Esophagus squamous epithelium (tissue), 5 donors: ENCODE data around the gene GNPDA1. TPM values are rescaled to one million over a fixed set of nuclear protein-coding genes. Genes with fewer than 3 reads are reported as not detected.
"Not testable (repeated sequence)": the region's sequence is repeated elsewhere in the genome, so short reads cannot be mapped to it uniquely, and the experiment has no call there.

Source experiments
- DNase-seq: peaks from one replicate; lab custom pipeline; 2025; lab: John Stamatoyannopoulos, UW
- H3K27ac ChIP-seq, 4 donors: fragments of 200-600 bp; sonication (generic); one replicate each; pipeline ENCODE4 v1.5.1; 2016 to 2019; ENCODE audit warnings: mild to moderate bottlenecking in 1 of 4
- H3K27me3 ChIP-seq, 4 donors: fragments of 200-600 bp; sonication (generic); 1 replicate in 3 of 4; 2 replicates in 1 of 4; pipeline versions ENCODE4 v1.5.1 to v1.6.0; 2017 to 2021; ENCODE audit warnings: antibody characterized with exemption in 1 of 4
- H3K36me3 ChIP-seq, 3 donors: fragments of 200-600 bp; sonication (generic); one replicate each; pipeline ENCODE4 v1.5.1; 2016 to 2019
- H3K4me1 ChIP-seq, 3 donors: fragments of 200-600 bp; sonication (generic); one replicate each; pipeline ENCODE4 v1.5.1; 2017 to 2019
- H3K4me3 ChIP-seq, 4 donors: fragments of 200-600 bp; sonication (generic); 1 replicate in 3 of 4; 2 replicates in 1 of 4; pipeline ENCODE4 v1.5.1; 2016 to 2019; ENCODE audit warnings: mild to moderate bottlenecking in 2 of 4, moderate library complexity in 1 of 4
- H3K9me3 ChIP-seq, 3 donors: fragments of 200-600 bp; sonication (generic); one replicate each; pipeline ENCODE4 v1.5.1; 2016 to 2019
- CTCF ChIP-seq, 6 experiments: fragments of 450-650 bp in 4 of 6; fragments of 200-600 bp in 2 of 6; sonication (generic) in 2 of 6; IDR thresholded peaks; one replicate each; pipeline ENCODE4 v1.5.1; 2016 to 2019; ENCODE audit warnings: antibody characterized with exemption in 6 of 6, mild to moderate bottlenecking in 4 of 6, moderate library complexity in 4 of 6
- POLR2A ChIP-seq, 4 donors: fragments of 450-650 bp; IDR thresholded peaks; one replicate each; pipeline ENCODE4 v1.6.1; 2017; ENCODE audit warnings: antibody characterized with exemption in 4 of 4, mild to moderate bottlenecking in 4 of 4, moderate library complexity in 3 of 4
- WGBS, 2 donors: methylation state at CpG; one replicate each; pipeline ENCODE4 v1.1.5; 2018; 5-methylcytosine and 5-hydroxymethylcytosine counted together
- intact Hi-C: fragments of 100-400 bp; cut with DNase I; formaldehyde crosslinking; loops from one replicate; pipeline ENCODE4 v1.15.0; 2022
- total RNA-seq, 4 donors: library from RNA; depleted of rRNA; stranded (reverse); fragments of >200 nt; gene quantifications; one replicate each; pipeline ENCODE4 v1.1.0, GENCODE V29; 2016
- donor health status: DM: yes; HTN: yes; CAD: no.

Gene GNPDA1
- total RNA-seq, 4 donors from 2014 or later = 12.3 to 42.6 (median 21.1) TPM

- Histone ChIP-seq H3K27ac (no peak overlapping the region), H3K36me3 (no peaks in the 10 kb centered on the region), H3K4me3 (no peak overlapping the region), H3K4me1 (no peaks in the 10 kb centered on the region), H3K27me3 (no peaks in the 10 kb centered on the region), H3K9me3 (no peaks in the 10 kb centered on the region)
- TF ChIP-seq POLR2A (IDR thresholded peaks at IDR 0.05) = no peak
- no peak for TF ChIP-seq CTCF (IDR thresholded peaks at IDR 0.05)
- 78 to 89% methylated on average over 1 to 2 of the region's 2 CpGs for WGBS, 2 donors
- intact Hi-C loops = no loop called here
- no peak for DNase-seq
These were observed 27.5 kb upstream of the GNPDA1 start for GRCh38 chr5:142040285-142040684.

DNA sequence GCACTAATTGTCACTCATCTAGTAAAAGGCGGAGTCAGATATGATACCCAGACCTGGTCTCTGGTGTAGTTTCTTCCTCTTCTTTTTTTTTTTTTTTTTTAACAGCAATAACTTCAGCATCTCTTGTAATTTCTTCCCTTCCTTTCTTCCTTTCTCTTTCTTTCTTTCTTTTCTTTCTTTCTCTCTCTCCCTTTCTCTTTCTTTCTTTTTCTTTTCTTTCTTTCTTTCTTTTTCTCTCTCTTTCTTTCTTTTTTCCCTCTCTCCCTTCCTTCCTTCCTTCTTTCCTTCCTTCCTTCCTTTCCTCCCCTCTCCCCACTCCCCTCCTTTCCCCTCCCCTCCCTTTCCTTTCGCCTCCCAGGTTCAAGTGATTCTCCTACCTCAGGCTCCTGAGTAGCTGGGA lies 25.9 kb upstream of the GNPDA1 start:
- no peaks in the 10 kb centered on the region for H3K9me3 ChIP-seq
- H3K4me1 ChIP-seq = no peaks in the 10 kb centered on the region
- no peaks in the 10 kb centered on the region for H3K27me3 ChIP-seq
- no peak for TF ChIP-seq POLR2A (IDR thresholded peaks at IDR 0.05)
- TF ChIP-seq CTCF (IDR thresholded peaks at IDR 0.05) = no peak
- H3K36me3 ChIP-seq = no peaks in the 10 kb centered on the region
- DNase-seq = no peak
- no peak overlapping the region for H3K4me3 ChIP-seq
- H3K27ac ChIP-seq = no peak overlapping the region
- WGBS, 2 donors = 94 to 96% methylated on average over 2 of the region's 2 CpGs
- intact Hi-C loops = no loop called here

DNA sequence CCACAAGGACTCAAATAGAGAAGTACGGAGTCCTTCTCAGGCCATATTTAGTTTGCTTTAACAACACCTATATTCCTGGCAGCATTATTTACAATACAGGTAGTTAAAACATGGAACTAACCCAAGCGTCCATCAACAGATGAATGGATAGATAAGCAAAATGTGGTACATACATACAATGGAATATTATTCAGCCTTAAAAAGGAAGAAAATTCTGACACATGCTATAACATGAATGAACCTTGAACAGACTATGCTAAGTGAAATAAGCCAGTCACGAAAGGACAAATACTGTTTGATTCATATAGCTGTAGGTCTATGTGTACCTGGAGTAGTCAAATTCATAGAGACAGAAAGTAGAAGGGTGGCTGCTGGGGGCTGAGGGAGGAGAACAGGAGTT lies 24.8 kb upstream of the GNPDA1 start:
- H3K4me3 ChIP-seq, H3K4me1 ChIP-seq, H3K9me3 ChIP-seq, H3K36me3 ChIP-seq, H3K27ac ChIP-seq, DNase-seq, H3K27me3 ChIP-seq, intact Hi-C loops: not testable (repeated sequence)
- 85 to 87% methylated on average over 3 of the region's 3 CpGs for WGBS, 2 donors

- H3K4me1 ChIP-seq = no peaks in the 10 kb centered on the region
- 73 to 78% methylated on average over 2 of the region's 13 CpGs for WGBS, 2 donors
- DNase-seq = no peak
These were observed 24.1 kb upstream of the GNPDA1 start for GRCh38 chr5:142036918-142037317.

GRCh38 chr5:142034994-142035393 lies 22.2 kb upstream of the GNPDA1 start:
- no peak for DNase-seq
- no peaks in the 10 kb centered on the region for H3K4me1 ChIP-seq
- no peak overlapping the region for H3K27ac ChIP-seq
- H3K36me3 ChIP-seq = no peaks in the 10 kb centered on the region
- intact Hi-C loops = no loop called here
- TF ChIP-seq POLR2A (IDR thresholded peaks at IDR 0.05) (no peak), CTCF (IDR thresholded peaks at IDR 0.05) (no peak)
- no peaks in the 10 kb centered on the region for H3K9me3 ChIP-seq
- no peaks in the 10 kb centered on the region for H3K27me3 ChIP-seq
- H3K4me3 ChIP-seq = no peak overlapping the region

More at GRCh38 chr5:142036918-142037317, 24.1 kb upstream of the GNPDA1 start:
- H3K9me3 ChIP-seq = no peaks in the 10 kb centered on the region
- intact Hi-C loops = no loop called here
- H3K36me3 ChIP-seq = no peaks in the 10 kb centered on the region
- H3K27ac ChIP-seq = no peak overlapping the region
- H3K4me3 ChIP-seq = no peak overlapping the region
- no peaks in the 10 kb centered on the region for H3K27me3 ChIP-seq
- TF ChIP-seq CTCF (IDR thresholded peaks at IDR 0.05) = no peak
- TF ChIP-seq POLR2A (IDR thresholded peaks at IDR 0.05) = no peak

- H3K27me3 ChIP-seq, H3K27ac ChIP-seq, H3K9me3 ChIP-seq, H3K4me1 ChIP-seq, H3K4me3 ChIP-seq, H3K36me3 ChIP-seq, intact Hi-C loops, DNase-seq: not testable (repeated sequence)
- 83 to 88% methylated on average over 15 of the region's 15 CpGs for WGBS, 2 donors
These were observed 21.1 kb upstream of the GNPDA1 start for GRCh38 chr5:142033632-142034567.
